Anterior cingulate cortex (tissue), 58 donors: ENCODE measurements around the gene CRIM1.

ENCODE experiments used
- DNase-seq, 58 donors: peaks; one replicate each; lab custom pipeline; 2025; lab: John Stamatoyannopoulos, UW

The CRIM1 gene

DNA sequence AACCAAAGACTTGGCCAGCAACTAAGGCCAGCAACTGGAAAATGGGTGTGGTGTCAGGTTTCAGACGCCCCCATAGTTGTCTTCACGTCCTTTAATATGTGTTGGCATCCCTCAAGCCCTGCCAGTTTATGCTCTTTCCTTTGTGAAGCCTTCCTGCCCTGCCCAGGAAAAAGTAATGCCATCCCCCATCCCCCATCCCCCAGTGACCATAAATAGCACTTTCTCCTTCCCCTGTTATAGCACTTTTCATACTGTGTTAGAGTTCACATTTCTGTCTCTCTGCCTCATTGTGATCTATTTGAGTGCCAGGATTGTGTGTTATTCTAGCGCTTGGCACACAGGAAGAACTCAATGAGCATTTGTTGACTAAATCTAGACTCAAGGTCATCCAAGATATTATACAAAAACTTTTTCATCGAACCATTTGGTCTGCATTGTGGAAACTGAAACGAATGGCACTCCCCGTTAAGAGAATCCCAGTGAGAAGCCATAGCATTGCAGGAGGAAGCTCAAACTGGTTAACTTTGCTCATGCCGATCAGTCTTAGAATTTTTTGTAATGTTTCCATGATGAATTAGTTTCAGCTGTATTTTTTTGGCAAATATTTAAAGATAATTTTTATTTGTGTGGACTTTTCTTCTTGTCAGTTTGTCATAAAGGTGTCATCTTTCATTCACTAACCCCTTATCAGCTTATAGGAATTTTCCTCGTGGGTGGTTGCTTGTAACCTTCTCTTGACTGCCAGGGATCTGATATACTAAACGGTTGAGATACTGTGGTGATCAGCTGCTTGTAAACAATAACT is 15.7 kb downstream of the CRIM1 start:
- DNase-seq: no peak

- no peak for DNase-seq
Measured at GRCh38 chr2:36371928-36372391, 16.4 kb downstream of the CRIM1 start.

GRCh38 chr2:36373149-36373926 is 17.8 kb downstream of the CRIM1 start:
- no peak for DNase-seq

- no peak for DNase-seq
Measured at GRCh38 chr2:36374585-36374984, 19.0 kb downstream of the CRIM1 start.

DNA sequence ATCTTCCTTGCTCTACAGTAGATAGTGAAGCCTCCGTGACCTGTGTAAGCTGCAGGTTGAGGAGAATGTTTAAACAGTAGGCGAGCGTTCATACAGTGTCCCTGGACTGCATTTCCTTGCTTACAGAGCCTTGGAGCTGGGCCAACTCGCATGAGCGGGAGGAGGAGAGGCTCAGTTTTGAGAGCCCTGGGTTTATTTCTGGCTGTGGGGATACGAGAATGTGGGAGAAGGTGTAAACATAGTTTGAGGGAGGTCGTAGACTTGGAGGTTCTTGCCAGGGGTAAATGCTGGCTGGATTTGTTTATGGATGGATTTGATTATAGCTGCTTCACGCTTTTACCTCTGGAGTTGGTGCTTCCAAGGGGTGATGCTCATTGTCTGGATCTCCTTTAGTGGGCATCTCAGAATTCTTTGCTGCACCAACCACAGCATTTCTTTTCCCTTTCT is 20.8 kb downstream of the CRIM1 start:
- DNase-seq: peak in 31 of 58 donors; percentile 7 to 65 (median 19)

- DNase-seq: no peak
Measured at GRCh38 chr2:36376992-36377738, 21.6 kb downstream of the CRIM1 start.

GRCh38 chr2:36379710-36380448 is 24.3 kb downstream of the CRIM1 start:
- DNase-seq: no peak

- no peak for DNase-seq
Measured at GRCh38 chr2:36380624-36381481, 25.3 kb downstream of the CRIM1 start.

DNA sequence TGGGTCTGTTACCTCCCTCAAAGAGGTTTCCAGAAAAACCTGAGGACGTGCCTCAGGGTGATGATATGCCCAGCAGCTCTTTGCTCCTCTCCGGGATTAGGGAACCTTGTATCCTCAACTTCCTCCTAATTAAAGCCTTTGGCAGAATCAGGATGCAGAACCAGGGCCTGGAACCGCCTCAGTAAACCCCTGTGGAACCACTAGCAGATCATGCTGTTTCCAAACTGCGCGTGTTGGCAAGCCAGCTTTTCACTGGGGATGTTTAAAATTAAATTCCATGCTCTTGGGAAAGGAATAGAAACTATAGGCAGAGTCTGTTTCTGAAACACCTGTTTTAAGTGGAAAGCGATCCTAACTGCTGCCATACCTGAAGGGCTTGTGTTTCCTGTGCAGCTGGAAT is 26.4 kb downstream of the CRIM1 start:
- no peak for DNase-seq

GRCh38 chr2:36382472-36382871 is 26.9 kb downstream of the CRIM1 start:
- DNase-seq: no peak

GRCh38 chr2:36383726-36384125 is 28.1 kb downstream of the CRIM1 start:
- no peak for DNase-seq

DNA sequence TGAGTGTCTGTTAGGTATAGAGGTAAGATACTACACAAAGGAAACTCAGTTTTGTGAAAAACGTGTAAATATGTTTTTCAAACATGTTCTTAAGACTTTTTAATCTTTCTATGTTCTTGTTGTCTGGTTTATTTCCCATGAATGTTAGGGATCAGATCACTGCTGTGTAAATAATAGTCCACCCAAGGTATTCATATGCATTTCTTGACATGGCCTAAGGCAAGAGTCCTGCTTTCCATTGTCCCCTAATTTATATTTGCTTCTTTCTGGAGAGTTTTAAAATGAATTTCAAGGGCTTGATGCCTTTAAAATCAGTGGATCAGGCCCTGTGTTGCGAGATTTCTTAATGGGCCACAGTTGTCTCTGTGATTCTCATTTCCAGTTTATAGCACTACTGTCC is 28.9 kb downstream of the CRIM1 start:
- DNase-seq: no peak

GRCh38 chr2:36385603-36386002 is 30.0 kb downstream of the CRIM1 start:
- DNase-seq: no peak

DNA sequence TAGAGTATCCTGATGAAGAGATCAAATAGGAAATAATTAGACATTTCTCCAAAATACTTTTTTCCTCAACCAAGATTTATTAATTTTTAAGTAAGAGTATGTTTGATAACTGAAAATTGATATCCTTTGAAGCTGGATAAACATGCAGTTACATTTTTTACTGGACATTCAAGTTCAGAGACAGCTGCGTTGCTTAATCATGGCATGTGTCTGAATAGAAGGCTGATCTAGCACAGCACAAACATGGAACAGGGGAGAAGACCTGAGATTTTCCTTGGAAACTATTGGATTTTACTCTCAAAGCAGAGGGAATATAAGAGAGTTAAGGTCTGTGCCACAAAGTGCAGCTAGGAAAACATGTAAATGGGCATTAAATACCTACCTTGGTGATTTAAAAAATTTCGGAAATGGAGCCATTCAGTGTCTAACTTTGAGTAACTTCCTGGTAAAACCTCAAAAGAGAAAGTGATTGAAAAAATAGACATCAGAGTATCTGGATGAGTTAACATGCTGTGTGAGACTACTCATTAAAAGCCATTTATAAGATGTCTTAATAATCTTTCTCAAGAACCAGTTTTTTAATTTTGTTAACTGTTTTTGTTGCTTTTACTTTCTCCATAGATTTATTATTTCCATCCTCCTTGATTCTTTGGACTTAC is 31.8 kb downstream of the CRIM1 start:
- no peak for DNase-seq

DNA sequence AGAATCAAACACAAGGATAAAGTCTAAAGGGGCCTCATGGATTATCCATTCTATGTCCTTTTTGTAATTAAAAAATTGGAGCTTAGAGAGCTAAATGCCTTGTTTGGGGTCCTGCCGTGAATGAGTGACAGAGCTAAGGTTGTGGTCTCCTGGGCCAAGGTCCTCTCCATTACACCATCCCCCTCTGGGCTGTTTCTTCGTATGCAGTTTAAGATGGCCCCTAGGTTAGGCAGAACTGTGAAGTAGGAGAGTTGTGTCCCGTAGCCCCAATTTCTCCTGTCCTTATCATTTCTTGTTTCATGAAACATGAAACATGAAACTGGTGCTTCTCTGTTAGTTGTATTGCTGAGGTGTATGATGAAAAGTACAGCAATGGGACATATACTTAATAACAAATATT is 32.9 kb downstream of the CRIM1 start:
- DNase-seq: no peak

GRCh38 chr2:36389091-36389564 is 33.5 kb downstream of the CRIM1 start:
- DNase-seq: no peak

DNA sequence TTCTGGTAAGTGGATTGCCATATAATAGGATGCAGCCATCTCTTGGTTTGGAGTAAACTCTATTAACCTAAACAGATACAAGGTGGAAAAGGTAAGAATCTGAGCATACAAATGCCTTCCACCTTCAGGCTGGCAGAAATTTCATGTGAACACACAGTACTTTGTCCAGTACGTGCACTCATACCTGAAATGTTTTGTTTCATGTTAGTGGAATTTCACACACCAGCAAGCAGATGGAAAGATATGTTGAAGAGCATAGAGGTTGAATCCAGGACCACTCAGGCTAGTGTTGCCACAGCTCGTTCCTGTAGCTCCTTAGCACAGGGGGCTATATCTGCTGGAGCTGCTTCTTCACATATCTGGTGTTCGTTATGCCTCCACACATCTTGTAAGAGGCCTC is 34.0 kb downstream of the CRIM1 start:
- no peak for DNase-seq

DNA sequence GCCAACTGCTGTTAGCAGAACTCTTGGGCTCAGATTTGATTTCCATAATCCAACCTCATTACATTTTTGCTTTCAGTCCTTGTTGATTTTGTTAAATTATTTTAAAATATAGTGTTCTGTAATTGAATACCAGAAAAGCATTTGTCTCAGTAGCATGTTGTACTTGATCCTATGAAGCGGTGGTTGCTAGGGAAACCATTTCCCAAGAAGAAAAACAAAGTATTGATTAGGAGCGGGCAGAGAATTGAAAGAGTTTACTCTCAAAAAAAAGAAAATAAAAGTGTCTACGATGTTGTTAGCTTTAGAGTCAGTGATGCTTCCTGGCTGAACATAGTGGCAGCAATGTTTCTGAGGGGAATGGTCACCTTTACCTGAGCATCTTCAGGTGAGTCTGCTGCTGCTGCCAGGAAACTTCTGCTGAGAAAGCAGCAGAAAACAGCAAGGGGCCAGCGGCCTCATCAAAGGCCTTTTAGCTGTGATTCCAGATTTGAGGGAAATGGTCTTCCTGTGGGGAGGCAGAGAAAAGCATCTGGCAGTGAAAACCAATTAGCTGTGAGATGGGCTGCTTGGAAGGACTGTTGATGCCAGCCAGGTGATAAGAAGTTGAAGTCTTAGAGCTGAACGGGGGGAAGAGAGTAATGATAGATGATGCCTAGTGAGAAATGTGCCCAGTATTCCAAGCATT is 37.1 kb downstream of the CRIM1 start:
- no peak for DNase-seq
